Esophagus muscularis mucosa (tissue), 4 donors: ENCODE measurements around the gene AGPAT4. TPM values are rescaled to one million over a fixed set of nuclear protein-coding genes. Genes with fewer than 3 reads are reported as not detected.

ENCODE experiments used
- DNase-seq: peaks from one replicate; pipeline ENCODE4 v3.0.0-alpha.2; 2017; ENCODE audit errors: extremely low spot score
- H3K27ac ChIP-seq, 4 donors: fragments of 200-600 bp; sonication (generic); replicated peaks in 1 of 4; 1 replicate in 3 of 4; 2 replicates in 1 of 4; pipeline ENCODE4 v1.5.1; 2016 to 2019; ENCODE audit warnings: mild to moderate bottlenecking in 1 of 4
- H3K27me3 ChIP-seq, 4 donors: fragments of 200-600 bp; sonication (generic); one replicate each; pipeline versions ENCODE4 v1.5.1 to v1.6.0; 2016 to 2019
- H3K36me3 ChIP-seq, 4 donors: fragments of 200-600 bp; sonication (generic); one replicate each; pipeline ENCODE4 v1.5.1; 2016 to 2019
- H3K4me1 ChIP-seq, 4 donors: fragments of 200-600 bp; sonication (generic); one replicate each; pipeline ENCODE4 v1.5.1; 2016 to 2019
- H3K4me3 ChIP-seq, 4 donors: fragments of 200-600 bp; sonication (generic); 1 replicate in 2 of 4; 2 replicates in 2 of 4; pipeline ENCODE4 v1.5.1; 2016 to 2019; ENCODE audit warnings: mild to moderate bottlenecking in 4 of 4, moderate library complexity in 1 of 4
- H3K9me3 ChIP-seq, 4 donors: fragments of 200-600 bp; sonication (generic); 1 replicate in 3 of 4; 2 replicates in 1 of 4; pipeline ENCODE4 v1.5.1; 2016 to 2019
- EP300 ChIP-seq: sonication (generic); formaldehyde crosslinking; IDR thresholded peaks from one replicate; pipeline ENCODE4 v1.6.1; 2017; ENCODE audit warnings: antibody characterized with exemption
- POLR2A ChIP-seq: fragments of 450-650 bp; IDR thresholded peaks from one replicate; pipeline ENCODE4 v1.6.1; 2017; ENCODE audit warnings: antibody characterized with exemption, moderate library complexity, mild to moderate bottlenecking, low read depth
- POLR2AphosphoS5 ChIP-seq, 2 donors: sonication (generic); formaldehyde crosslinking; IDR thresholded peaks; one replicate each; pipeline ENCODE4 v1.6.1; 2017; ENCODE audit warnings: antibody characterized with exemption in 2 of 2
- WGBS: methylation state at CpG from one replicate; pipeline ENCODE4 v1.1.5; 2018; 5-methylcytosine and 5-hydroxymethylcytosine counted together
- intact Hi-C: fragments of 100-400 bp; cut with DNase I; formaldehyde crosslinking; loops from one replicate; pipeline ENCODE4 v1.15.1; 2023
- total RNA-seq, 4 donors: library from RNA; depleted of rRNA; stranded (reverse); fragments of >200 nt; gene quantifications; one replicate each; pipeline versions ENCODE4 v1.1.0 to v1.2.1, GENCODE V29; 2016
- TF ChIP-seq, protein P1 (sequence below), 3 experiments: fragments of 200-600 bp in 2 of 3; fragments of 450-650 bp in 1 of 3; sonication (generic) in 2 of 3; IDR thresholded peaks; one replicate each; pipeline ENCODE4 v1.5.1; 2017 to 2019; ENCODE audit warnings: antibody characterized with exemption in 3 of 3, mild to moderate bottlenecking in 2 of 3, moderate library complexity in 1 of 3

The AGPAT4 gene
- total RNA-seq, 4 donors from 2014 or later: 7.9 to 12.6 (median 10.0) TPM

DNA sequence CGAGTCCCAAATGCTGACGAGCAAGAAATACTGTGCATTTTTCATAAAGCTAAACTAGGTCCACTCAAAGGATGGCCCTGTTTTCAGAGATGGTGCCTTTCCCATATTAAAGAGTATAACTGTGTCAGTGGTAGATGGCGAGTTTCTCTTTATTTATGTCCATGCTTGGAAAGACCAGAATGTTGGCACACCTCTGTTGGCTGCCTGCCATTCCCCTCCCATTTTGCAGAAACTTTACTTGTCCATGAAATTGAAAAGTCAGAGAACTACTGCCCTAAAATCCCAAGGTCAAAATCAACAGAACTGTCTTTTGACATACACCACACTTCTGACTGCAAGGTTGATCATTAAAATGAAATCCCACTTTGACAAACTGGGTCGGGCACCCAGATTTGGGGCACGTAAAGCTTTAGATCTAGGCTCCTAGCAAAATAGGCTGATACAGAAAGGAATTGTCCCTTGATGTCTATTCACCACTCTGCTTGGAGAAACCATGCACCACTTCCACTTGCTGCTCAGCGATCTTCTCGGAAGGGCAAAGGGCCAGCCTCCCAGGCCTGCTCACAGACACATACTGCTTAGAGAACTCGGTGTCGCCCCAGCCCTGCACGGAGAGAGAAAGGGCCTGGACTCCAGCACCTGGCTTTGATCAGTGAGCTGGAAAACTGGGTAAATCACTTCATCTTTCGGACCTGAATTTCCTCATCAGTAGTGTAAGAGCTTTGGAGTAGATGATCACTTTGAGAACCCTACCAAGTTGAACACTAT, 130.0 kb downstream of the AGPAT4 start:
- H3K36me3 ChIP-seq: peaks cover 0 to 58% (median 19%) of the 10 kb centered on the region in 4 donors

DNA sequence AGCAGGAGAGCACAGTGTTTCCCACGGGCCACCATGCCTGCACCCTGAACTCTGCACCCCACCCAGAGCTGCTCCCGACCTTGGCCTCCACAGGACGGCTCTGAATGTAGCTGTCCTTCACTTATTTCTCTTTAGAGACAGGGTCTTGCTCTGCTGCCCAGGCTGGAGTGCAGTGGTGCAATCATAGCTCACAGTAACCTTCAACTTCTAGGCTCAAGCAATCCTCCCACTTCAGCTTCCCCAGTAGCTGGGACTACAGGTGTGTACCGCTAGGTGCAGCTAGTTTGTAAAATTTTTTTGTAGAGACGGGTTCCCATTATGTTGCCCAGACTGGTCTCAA, 130.9 kb downstream of the AGPAT4 start:
- Histone ChIP-seq H3K27me3 (no peaks in the 10 kb centered on the region), H3K9me3 (no peaks in the 10 kb centered on the region), H3K4me3 (no peak overlapping the region), H3K4me1 (peaks cover 0 to 6% (median 0%) of the 10 kb centered on the region in 4 donors), H3K36me3 (peaks cover 0 to 58% (median 24%) of the 10 kb centered on the region in 4 donors), H3K27ac (no peak overlapping the region)
- TF ChIP-seq EP300: no peak
- TF ChIP-seq, protein P1, sequence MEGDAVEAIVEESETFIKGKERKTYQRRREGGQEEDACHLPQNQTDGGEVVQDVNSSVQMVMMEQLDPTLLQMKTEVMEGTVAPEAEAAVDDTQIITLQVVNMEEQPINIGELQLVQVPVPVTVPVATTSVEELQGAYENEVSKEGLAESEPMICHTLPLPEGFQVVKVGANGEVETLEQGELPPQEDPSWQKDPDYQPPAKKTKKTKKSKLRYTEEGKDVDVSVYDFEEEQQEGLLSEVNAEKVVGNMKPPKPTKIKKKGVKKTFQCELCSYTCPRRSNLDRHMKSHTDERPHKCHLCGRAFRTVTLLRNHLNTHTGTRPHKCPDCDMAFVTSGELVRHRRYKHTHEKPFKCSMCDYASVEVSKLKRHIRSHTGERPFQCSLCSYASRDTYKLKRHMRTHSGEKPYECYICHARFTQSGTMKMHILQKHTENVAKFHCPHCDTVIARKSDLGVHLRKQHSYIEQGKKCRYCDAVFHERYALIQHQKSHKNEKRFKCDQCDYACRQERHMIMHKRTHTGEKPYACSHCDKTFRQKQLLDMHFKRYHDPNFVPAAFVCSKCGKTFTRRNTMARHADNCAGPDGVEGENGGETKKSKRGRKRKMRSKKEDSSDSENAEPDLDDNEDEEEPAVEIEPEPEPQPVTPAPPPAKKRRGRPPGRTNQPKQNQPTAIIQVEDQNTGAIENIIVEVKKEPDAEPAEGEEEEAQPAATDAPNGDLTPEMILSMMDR (IDR thresholded peaks at IDR 0.05): no peak
- TF ChIP-seq POLR2A: no peak
- TF ChIP-seq POLR2AphosphoS5 (IDR thresholded peaks at IDR 0.05): no peak
- 89% methylated on average over 5 of the region's 5 CpGs for WGBS
- intact Hi-C loops: loop anchor here (5.0 kb wide), 1 partner anchor 229 kb away; no protein-coding TSS in a partner anchor
- DNase-seq: no peak

More for the DNA sequence above, 130.0 kb downstream of the AGPAT4 start:
- H3K4me1 ChIP-seq: peaks cover 0 to 6% (median 0%) of the 10 kb centered on the region in 4 donors
- intact Hi-C loops: loop anchor here (5.0 kb wide), 1 partner anchor 228 kb away; no protein-coding TSS in a partner anchor
- H3K4me3 ChIP-seq: no peak overlapping the region
- no peak overlapping the region for H3K27ac ChIP-seq
- no peaks in the 10 kb centered on the region for H3K9me3 ChIP-seq
- no peaks in the 10 kb centered on the region for H3K27me3 ChIP-seq
- no peak for TF ChIP-seq EP300
- TF ChIP-seq, protein P1 (IDR thresholded peaks at IDR 0.05): no peak
- no peak for TF ChIP-seq POLR2A
- no peak for TF ChIP-seq POLR2AphosphoS5 (IDR thresholded peaks at IDR 0.05)
- 91% methylated on average over 11 of the region's 11 CpGs for WGBS
- DNase-seq: peak; percentile 62

DNA sequence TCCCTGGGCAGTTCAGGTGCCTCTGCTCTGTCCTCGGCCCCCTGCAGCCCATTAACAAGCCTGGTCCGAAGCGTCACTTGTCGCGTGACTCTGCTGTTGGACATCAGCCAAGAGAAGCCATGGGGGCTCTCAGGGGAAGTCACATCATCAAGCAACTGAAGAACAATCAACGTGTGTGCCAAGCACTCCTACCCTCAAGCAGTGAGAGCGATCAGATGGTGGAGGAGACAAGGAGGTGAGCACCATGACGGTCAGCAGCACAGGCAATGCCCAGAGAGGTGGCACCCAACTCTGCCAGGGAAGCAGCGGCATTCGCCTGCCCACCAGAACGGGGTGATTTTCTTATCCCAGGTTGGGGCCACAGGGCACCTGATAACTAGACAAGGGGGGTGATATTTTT, 132.7 kb downstream of the AGPAT4 start:
- TF ChIP-seq POLR2A (no peak), POLR2AphosphoS5 (IDR thresholded peaks at IDR 0.05) (no peak), EP300 (no peak)
- TF ChIP-seq, protein P1 (IDR thresholded peaks at IDR 0.05): no peak
- Histone ChIP-seq H3K27me3 (no peaks in the 10 kb centered on the region), H3K9me3 (no peaks in the 10 kb centered on the region), H3K36me3 (peaks cover 0 to 63% (median 27%) of the 10 kb centered on the region in 4 donors), H3K4me3 (no peak overlapping the region), H3K27ac (no peak overlapping the region), H3K4me1 (peaks cover 0 to 6% (median 0%) of the 10 kb centered on the region in 4 donors)
- intact Hi-C loops: loop anchor here (5.0 kb wide), 1 partner anchor 231 kb away; no protein-coding TSS in a partner anchor
- peak; percentile 70 for DNase-seq
- 89% methylated on average over 11 of the region's 11 CpGs for WGBS

DNA sequence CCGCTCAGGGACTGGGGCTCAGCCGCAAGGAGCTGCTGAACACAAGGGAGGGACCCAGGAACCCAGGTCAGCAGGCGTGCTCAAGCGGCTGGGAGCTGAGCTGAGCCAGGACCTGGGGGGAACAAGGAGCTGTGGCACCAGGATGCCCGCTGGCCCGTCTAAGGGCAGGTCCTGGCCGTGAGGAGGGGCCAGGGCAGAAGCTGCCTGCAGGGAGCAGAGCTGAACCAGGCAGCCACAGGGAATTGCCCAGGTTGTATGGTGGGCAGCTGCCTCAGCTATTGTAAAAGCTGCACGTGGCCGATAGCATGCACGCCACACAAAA, 133.3 kb downstream of the AGPAT4 start:
- DNase-seq: peak; percentile 62
- no peak overlapping the region for H3K4me3 ChIP-seq
- 97% methylated on average over 10 of the region's 10 CpGs for WGBS
- intact Hi-C loops: loop anchor here (5.0 kb wide), 1 partner anchor 232 kb away; no protein-coding TSS in a partner anchor
- no peaks in the 10 kb centered on the region for H3K9me3 ChIP-seq
- H3K27ac ChIP-seq: no peak overlapping the region
- peaks cover 0 to 6% (median 0%) of the 10 kb centered on the region in 4 donors for H3K4me1 ChIP-seq
- TF ChIP-seq POLR2AphosphoS5 (IDR thresholded peaks at IDR 0.05): no peak
- TF ChIP-seq EP300: no peak
- TF ChIP-seq POLR2A: no peak
- TF ChIP-seq, protein P1 (IDR thresholded peaks at IDR 0.05): no peak
- H3K27me3 ChIP-seq: no peaks in the 10 kb centered on the region
- H3K36me3 ChIP-seq: peaks cover 0 to 63% (median 30%) of the 10 kb centered on the region in 4 donors
